Activated CD4-positive, alpha-beta T cell treated with anti-CD3 and anti-CD28 coated beads for 24 hours (primary cell): ENCODE results near the gene UXS1.

Source experiments
- DNase-seq, 2 donors: peaks; one replicate each; pipeline ENCODE4 v3.0.0-alpha.2; 2020; ENCODE audit warnings: low read depth in 2 of 2

The UXS1 gene

DNA sequence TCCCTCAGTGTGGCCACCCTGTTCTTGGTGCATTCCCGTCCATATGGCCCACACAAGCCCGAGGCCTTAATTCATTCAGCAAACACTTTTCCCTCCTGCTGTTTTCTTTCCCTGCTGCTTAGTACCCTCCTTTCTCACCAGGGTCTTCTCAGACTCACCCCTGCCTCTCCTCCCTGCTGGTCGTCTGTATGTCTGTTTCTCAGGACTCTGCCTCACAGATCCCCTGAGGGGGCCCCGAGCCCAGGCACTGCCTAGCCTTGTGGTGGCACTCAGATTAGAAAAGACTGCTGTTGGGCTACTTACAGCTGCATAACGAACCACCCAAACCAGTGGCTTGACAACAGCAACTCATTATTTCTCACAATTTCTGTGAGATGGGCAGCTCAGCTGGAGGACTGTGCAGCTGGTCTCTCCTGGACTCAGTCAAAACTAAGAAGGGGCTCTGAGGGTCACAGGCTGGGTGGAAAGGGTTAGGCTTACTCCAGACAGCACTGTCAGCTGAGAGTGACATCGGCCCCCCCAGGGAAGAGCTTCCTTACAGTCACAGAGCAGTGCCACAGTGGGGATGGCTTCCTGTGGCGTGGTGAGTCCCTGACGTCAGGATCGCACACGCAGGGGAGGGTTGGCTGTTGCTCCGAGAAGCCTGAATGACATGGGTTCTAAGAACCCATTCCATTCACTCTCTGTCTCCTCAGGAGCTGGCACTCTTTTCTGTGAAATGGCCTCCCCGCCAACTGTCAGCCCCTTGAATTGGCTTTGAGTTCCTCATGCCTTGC is 139.0 kb downstream of the UXS1 start:
- DNase-seq, result no peak

DNA sequence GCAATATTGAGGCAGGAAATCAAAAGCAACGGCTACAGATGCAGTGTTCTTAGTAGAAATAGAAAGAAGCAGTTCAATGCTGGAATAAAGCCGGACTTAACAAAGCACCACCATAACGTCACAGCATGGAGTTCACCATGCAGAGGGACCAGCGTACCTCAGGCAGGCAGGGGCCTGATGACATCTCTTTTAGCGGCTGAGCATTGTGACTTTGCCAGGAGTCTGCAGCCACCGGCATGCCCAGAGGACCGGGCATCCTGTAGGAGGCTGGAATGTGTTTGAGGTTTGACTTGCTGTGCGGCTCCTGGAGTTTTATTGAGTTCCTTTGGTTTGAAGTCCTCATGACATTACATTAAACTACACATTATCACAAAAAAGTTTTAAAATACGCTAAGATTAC is 139.8 kb downstream of the UXS1 start:
- no peak for DNase-seq

DNA sequence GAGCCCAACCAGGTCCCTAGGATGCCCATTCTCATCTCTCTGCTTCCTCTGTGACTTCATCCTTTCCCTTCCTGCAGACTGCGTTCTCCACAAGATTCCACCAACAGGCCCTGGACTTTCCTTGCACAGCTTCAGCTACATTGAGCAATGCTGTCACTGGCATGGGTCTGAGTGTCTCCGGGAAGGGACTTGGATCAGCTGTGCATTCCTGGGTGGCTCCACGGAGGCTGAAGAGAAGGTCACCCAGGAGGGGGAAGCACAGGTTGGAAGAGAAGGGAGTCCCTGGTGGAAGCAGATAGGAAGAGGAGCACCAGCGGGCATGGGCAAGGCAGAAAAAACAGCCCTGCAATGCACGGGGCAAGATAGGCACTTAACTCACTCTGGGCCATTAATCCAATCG is 140.5 kb downstream of the UXS1 start:
- no peak for DNase-seq

DNA sequence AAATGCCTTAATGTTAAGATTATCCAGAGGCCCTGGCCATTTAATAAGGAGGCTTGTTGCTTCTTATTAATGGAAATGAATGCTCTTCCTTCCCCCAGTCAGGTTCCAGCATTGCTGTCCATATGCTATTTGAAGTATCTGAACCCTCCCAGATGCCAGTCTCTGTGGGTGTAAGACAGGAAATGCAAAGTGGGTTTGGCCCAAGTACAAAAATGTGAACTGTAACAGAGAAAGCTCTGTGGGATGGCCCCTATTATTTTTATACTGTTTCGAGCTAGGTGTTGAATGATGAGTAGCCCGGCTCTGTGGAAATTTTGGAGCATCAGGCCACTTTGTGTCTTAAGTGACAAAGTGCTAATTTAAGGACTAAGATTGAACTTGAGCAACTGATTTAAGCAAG is 141.0 kb downstream of the UXS1 start:
- DNase-seq, result no peak

DNA sequence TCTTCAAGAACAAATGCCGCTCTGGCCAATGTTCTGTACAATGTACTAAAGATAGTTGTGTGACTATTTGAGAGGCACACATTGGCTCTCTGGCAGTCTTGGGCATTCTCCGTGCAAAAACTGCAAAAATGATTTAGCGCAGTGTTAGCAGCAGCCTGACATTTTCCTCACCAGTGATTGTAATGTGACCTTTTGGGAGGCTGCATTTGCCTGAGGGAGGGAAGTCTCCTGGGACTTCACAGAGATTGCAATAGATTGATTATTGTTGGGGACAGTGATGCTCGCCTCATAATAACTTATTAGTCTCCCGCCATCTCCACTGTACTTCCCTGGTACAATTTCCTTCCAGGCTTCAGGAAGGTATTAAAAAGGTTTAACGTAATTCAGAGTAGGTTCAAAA is 149.2 kb downstream of the UXS1 start:
- no peak for DNase-seq

DNA sequence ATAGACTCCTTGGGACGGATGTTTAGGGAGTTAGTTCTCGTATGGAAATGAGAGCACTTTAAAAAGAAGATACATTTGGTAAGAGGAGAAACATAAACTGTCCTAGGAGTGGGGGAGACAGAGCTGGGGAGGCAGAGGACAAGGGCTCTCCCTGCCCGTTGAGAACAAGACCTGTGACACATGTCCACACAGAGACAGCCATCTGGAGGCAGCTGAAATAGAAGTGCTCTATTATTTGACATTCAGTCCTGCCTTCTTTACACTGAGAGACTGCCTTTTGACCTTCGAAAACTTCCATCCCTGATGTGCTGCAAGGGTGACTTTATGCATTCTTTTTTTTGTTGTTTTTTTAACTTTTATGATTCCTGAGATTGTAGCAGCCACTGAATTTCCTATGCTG is 150.1 kb downstream of the UXS1 start:
- DNase-seq, result no peak
